ENCODE measurements around the gene VIL1. TPM values are rescaled to one million over a fixed set of nuclear protein-coding genes. Genes with fewer than 3 reads are reported as not detected.

The VIL1 gene
- total and polyA plus RNA-seq, 2 of the 13 experiments (the other 11 are each of a cell fraction or from before 2014, with no cell fraction given): 287 to 301 TPM

DNA sequence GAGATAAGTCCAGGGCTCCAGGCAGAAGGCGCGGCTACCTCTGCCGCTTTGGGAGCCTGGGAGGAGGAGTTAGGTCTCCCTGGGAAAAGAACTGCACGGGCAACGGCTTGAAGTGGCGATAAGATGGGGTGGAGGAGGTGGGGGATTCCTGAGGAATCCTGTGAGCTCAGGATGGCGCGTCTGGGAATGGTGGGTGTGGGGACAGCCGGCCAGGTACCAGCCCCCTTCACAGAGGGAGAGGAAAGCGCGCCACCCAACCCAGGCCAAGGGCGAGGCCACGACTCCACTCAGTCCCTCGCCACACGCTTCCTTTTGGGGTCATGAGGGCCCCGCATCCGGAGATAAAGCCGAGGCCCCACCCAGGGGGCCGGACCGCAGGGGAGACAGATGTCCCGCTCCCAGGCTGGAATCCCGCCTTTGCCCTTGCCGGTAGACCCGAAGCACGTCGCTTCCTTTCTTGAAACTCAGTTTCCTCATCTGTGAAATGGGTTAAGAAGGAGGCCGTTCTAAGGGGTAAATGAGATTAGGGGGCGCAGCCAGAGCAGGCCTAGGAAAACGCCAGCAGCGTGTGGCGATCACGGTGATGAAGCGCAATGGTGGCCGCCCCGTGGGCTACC is 21.0 kb upstream of the VIL1 start (continued):
- TF ChIP-seq ZNF800 (CRISPR knock-in tag; IDR thresholded peaks at IDR 0.05): peak; percentile 75; the same call in 1 of the 2 replicates
- no peak; the same call in 1 of the 2 replicates for TF ChIP-seq ZNF30 (CRISPR knock-in tag; IDR thresholded peaks at IDR 0.05)
- peak; percentile 16 for TF ChIP-seq PHF5A (CRISPR knock-in tag; IDR thresholded peaks at IDR 0.05; ENCODE audit: low read depth, unreplicated experiment)
- TF ChIP-seq ATF6 (CRISPR knock-in tag; conservative IDR thresholded peaks at IDR 0.05): no peak; the same call in 1 of the 2 replicates
- no peak for TF ChIP-seq TEF (CRISPR knock-in tag; IDR thresholded peaks at IDR 0.05)
- TF ChIP-seq ZNF253 (CRISPR knock-in tag; IDR thresholded peaks at IDR 0.05; ENCODE audit: borderline replicate concordance): no peak; the same call in 1 of the 2 replicates
- no peak for TF ChIP-seq ZNF224 (CRISPR knock-in tag; IDR thresholded peaks at IDR 0.05)
- TF ChIP-seq TBP (CRISPR knock-in tag; IDR thresholded peaks at IDR 0.05): no peak
- no peak for TF ChIP-seq MAZ (IDR thresholded peaks at IDR 0.05; ENCODE audit: borderline replicate concordance, low read depth, low read length)
- TF ChIP-seq MAZ (CRISPR knock-in tag; IDR thresholded peaks at IDR 0.05; ENCODE audit: low read depth): no peak
- no peak for TF ChIP-seq KAT2B (IDR thresholded peaks at IDR 0.05; ENCODE audit: borderline replicate concordance, low read depth, low read length)
- TF ChIP-seq TBX2 (CRISPR knock-in tag; IDR thresholded peaks at IDR 0.05; ENCODE audit: borderline replicate concordance): peak; percentile 75
- TF ChIP-seq ZSCAN12 (CRISPR knock-in tag; IDR thresholded peaks at IDR 0.05): peak; percentile 92; the same call in 1 of the 2 replicates
- peak; percentile 87; the same call in 1 of the 2 replicates for TF ChIP-seq ZNF567 (CRISPR knock-in tag; IDR thresholded peaks at IDR 0.05; ENCODE audit: borderline replicate concordance)
- TF ChIP-seq SMAD3 (CRISPR knock-in tag; IDR thresholded peaks at IDR 0.05): no peak
- 0 out of 2 replicates have a peak, but pooled peaks have one; percentile 53 for TF ChIP-seq GZF1 (CRISPR knock-in tag; IDR thresholded peaks at IDR 0.05)
- no peak for TF ChIP-seq LCORL (IDR thresholded peaks at IDR 0.05)
- TF ChIP-seq LCORL (CRISPR knock-in tag; IDR thresholded peaks at IDR 0.05): peak; percentile 89
- TF ChIP-seq, protein P1, sequence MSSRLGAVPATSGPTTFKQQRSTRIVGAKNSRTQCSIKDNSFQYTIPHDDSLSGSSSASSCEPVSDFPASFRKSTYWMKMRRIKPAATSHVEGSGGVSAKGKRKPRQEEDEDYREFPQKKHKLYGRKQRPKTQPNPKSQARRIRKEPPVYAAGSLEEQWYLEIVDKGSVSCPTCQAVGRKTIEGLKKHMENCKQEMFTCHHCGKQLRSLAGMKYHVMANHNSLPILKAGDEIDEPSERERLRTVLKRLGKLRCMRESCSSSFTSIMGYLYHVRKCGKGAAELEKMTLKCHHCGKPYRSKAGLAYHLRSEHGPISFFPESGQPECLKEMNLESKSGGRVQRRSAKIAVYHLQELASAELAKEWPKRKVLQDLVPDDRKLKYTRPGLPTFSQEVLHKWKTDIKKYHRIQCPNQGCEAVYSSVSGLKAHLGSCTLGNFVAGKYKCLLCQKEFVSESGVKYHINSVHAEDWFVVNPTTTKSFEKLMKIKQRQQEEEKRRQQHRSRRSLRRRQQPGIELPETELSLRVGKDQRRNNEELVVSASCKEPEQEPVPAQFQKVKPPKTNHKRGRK (CRISPR knock-in tag; IDR thresholded peaks at IDR 0.05): no peak; the same call in 1 of the 2 replicates
- TF ChIP-seq ZZZ3 (CRISPR knock-in tag; IDR thresholded peaks at IDR 0.05; ENCODE audit: borderline replicate concordance): peak; percentile 79; the same call in 1 of the 2 replicates

Data from HepG2 (cell line).